Peyer's patch (tissue), 4 donors: ENCODE measurements around the gene WDR59. TPM values are rescaled to one million over a fixed set of nuclear protein-coding genes. Genes with fewer than 3 reads are reported as not detected.

Experiments
- DNase-seq, 3 donors: peaks; one replicate each; pipeline ENCODE4 v3.0.0-alpha.2; 2017 to 2019
- H3K27ac ChIP-seq, 4 donors: fragments of 200-600 bp; sonication (generic); one replicate each; pipeline ENCODE4 v1.5.1; 2016 to 2019
- H3K27me3 ChIP-seq, 2 donors: fragments of 200-600 bp; sonication (generic); one replicate each; pipeline ENCODE4 v1.5.1; 2019
- H3K36me3 ChIP-seq, 3 donors: fragments of 200-600 bp; sonication (generic); one replicate each; pipeline ENCODE4 v1.5.1; 2016 to 2019
- H3K4me1 ChIP-seq, 4 donors: fragments of 200-600 bp; sonication (generic); one replicate each; pipeline ENCODE4 v1.5.1; 2016 to 2019
- H3K4me3 ChIP-seq, 4 donors: fragments of 200-600 bp; sonication (generic); 1 replicate in 3 of 4; 2 replicates in 1 of 4; pipeline ENCODE4 v1.5.1; 2016 to 2019; ENCODE audit warnings: mild to moderate bottlenecking in 1 of 4
- H3K9me3 ChIP-seq, 4 donors: fragments of 200-600 bp; sonication (generic); one replicate each; pipeline ENCODE4 v1.5.1; 2016 to 2019; ENCODE audit warnings: mild to moderate bottlenecking in 1 of 4
- POLR2A ChIP-seq, 2 donors: fragments of 450-650 bp; IDR thresholded peaks; one replicate each; pipeline ENCODE4 v1.5.1; 2017; ENCODE audit warnings: antibody characterized with exemption in 2 of 2, mild to moderate bottlenecking in 2 of 2, moderate library complexity in 2 of 2
- total RNA-seq, 4 donors: library from RNA; depleted of rRNA; stranded (reverse); fragments of >200 nt; gene quantifications; one replicate each; pipeline ENCODE4 v1.1.0, GENCODE V29; 2016
- TF ChIP-seq, protein P1 (sequence below), 6 experiments: fragments of 450-650 bp in 4 of 6; fragments of 200-600 bp in 2 of 6; sonication (generic) in 1 of 6; IDR thresholded peaks; one replicate each; pipeline ENCODE4 v1.5.1; 2017 to 2019; ENCODE audit warnings: antibody characterized with exemption in 6 of 6, mild to moderate bottlenecking in 3 of 6, moderate library complexity in 1 of 6

Gene WDR59
- total RNA-seq, 4 donors from 2014 or later = 32.9 to 127 (median 102) TPM

DNA sequence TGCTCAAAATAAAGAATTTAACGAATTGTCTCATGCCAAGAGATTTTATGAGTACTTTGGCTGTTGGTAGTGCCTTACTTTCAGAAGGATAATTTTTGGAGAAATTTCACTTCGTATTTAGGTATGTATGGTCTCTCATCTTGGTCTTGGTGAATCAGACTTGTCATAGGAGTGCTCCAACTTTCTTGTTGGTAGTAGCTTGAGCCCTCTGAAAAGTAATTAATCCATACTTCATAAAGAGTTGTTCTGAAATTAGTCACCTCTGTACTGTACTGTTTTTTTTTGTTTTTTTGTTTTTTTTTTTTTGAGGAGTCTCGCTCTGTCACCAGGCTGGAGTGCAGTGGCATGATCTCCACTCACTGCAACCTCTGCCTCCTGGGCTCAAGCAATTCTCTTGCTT is 25.5 kb upstream of the WDR59 start:
- peaks cover 0 to 12% (median 0%) of the 10 kb centered on the region in 4 donors for H3K4me1 ChIP-seq
- no peak overlapping the region for H3K27ac ChIP-seq
- TF ChIP-seq, protein P1, sequence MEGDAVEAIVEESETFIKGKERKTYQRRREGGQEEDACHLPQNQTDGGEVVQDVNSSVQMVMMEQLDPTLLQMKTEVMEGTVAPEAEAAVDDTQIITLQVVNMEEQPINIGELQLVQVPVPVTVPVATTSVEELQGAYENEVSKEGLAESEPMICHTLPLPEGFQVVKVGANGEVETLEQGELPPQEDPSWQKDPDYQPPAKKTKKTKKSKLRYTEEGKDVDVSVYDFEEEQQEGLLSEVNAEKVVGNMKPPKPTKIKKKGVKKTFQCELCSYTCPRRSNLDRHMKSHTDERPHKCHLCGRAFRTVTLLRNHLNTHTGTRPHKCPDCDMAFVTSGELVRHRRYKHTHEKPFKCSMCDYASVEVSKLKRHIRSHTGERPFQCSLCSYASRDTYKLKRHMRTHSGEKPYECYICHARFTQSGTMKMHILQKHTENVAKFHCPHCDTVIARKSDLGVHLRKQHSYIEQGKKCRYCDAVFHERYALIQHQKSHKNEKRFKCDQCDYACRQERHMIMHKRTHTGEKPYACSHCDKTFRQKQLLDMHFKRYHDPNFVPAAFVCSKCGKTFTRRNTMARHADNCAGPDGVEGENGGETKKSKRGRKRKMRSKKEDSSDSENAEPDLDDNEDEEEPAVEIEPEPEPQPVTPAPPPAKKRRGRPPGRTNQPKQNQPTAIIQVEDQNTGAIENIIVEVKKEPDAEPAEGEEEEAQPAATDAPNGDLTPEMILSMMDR (IDR thresholded peaks at IDR 0.05) = no peak
- no peak for TF ChIP-seq POLR2A (IDR thresholded peaks at IDR 0.05)
- no peaks in the 10 kb centered on the region for H3K27me3 ChIP-seq
- no peaks in the 10 kb centered on the region for H3K36me3 ChIP-seq
- no peak overlapping the region for H3K4me3 ChIP-seq
- no peaks in the 10 kb centered on the region for H3K9me3 ChIP-seq
- DNase-seq = no peak

DNA sequence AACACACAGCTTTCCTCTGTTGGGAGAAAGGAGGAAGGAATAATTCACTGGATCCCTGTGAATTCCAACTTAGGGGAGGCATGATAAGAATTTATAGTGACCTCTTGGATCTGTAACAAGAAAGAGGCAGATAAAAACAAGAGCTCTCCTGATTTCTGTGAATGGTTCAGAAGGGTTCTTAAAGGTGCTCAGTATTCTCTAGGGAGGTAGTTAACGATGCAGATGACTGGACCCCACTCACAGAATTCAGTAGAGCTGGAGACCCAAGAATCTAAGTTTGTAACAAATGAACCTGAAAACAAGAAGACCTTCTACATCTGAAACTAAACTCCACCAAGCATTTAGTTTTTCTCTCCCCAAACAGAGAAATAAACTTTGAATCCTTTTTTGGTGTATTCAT is 22.5 kb upstream of the WDR59 start:
- H3K27me3 ChIP-seq = no peaks in the 10 kb centered on the region

DNA sequence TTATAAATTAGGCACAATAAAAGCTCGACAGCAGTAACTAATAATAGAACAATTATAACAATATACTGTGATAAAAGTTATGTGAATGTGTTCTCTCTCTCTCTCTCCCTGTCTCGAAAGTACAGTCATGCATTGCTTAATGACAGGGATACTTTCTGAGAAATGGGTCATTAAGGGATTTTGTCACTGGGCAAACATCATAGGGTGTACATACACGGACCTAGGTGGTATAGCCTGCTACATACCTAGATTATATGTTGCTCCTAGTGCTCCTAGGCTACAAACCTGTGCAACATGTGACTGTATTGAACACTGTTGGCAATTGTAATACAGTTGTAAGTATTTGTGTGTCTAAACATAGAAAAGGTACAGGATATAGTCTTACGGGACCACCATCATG is 20.8 kb upstream of the WDR59 start:
- no peak for DNase-seq
- no peaks in the 10 kb centered on the region for H3K9me3 ChIP-seq
- H3K4me3 ChIP-seq = no peak overlapping the region
- no peaks in the 10 kb centered on the region for H3K36me3 ChIP-seq
- H3K4me1 ChIP-seq = peaks cover 0 to 8% (median 0%) of the 10 kb centered on the region in 4 donors
- TF ChIP-seq, protein P1 (IDR thresholded peaks at IDR 0.05) = no peak
- no peak for TF ChIP-seq POLR2A (IDR thresholded peaks at IDR 0.05)
- H3K27me3 ChIP-seq = no peaks in the 10 kb centered on the region
- H3K27ac ChIP-seq = no peak overlapping the region

More for the DNA sequence above, 22.5 kb upstream of the WDR59 start:
- Histone ChIP-seq H3K27ac (no peak overlapping the region), H3K4me3 (no peak overlapping the region), H3K4me1 (peaks cover 0 to 5% (median 0%) of the 10 kb centered on the region in 4 donors), H3K36me3 (no peaks in the 10 kb centered on the region), H3K9me3 (no peaks in the 10 kb centered on the region)
- DNase-seq = no peak
- TF ChIP-seq, protein P1 (IDR thresholded peaks at IDR 0.05) = no peak
- TF ChIP-seq POLR2A (IDR thresholded peaks at IDR 0.05) = no peak

DNA sequence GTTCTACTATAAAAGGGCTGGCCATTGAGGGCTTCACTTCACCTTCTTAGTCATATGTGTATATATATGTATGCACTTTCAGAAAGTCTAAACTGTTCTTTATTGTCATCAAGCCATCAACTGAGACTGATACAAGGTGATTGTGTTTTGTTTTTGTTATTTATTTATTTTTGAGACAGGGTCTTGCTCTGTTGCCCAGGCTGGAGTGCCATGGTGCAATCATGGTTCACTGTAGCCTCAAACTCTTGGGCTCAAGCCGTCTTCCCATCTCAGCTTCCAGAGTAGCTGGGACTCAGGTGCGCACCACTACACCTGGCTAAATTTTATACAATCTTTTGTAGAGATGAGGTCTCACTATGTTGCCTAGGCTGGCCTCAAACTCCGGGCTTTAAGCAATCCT is 19.5 kb upstream of the WDR59 start:
- TF ChIP-seq, protein P1 (IDR thresholded peaks at IDR 0.05) = no peak
- TF ChIP-seq POLR2A (IDR thresholded peaks at IDR 0.05) = no peak
- Histone ChIP-seq H3K9me3 (no peaks in the 10 kb centered on the region), H3K27ac (no peak overlapping the region), H3K4me1 (peaks cover 0 to 20% (median 5%) of the 10 kb centered on the region in 4 donors), H3K4me3 (no peak overlapping the region), H3K27me3 (no peaks in the 10 kb centered on the region), H3K36me3 (no peaks in the 10 kb centered on the region)
- no peak for DNase-seq

DNA sequence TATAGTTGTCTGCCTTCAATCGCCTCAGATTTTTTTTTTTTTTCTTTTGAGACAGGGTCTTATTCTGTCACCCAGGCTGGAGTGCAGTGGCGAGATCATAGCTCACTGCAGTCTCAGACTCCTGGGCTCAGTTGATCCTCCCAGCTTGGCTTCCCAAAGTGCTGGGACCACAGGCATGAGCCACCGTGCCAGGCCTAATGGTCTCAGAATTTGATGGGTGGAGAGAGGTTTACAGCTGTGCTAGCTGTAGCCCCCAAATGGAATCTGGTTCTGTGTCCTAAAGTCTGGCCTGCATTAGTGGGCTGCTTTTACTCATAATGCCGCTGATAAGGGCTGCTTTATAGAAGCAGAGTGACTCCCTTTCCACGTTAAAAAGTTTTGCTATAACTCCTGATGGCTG is 19.0 kb upstream of the WDR59 start:
- no peak for DNase-seq

More for the DNA sequence above, 19.0 kb upstream of the WDR59 start:
- TF ChIP-seq, protein P1 (IDR thresholded peaks at IDR 0.05) = no peak
- no peak for TF ChIP-seq POLR2A (IDR thresholded peaks at IDR 0.05)
- Histone ChIP-seq H3K4me1 (peaks cover 0 to 20% (median 5%) of the 10 kb centered on the region in 4 donors), H3K4me3 (no peak overlapping the region), H3K9me3 (no peaks in the 10 kb centered on the region), H3K27me3 (no peaks in the 10 kb centered on the region), H3K27ac (no peak overlapping the region), H3K36me3 (no peaks in the 10 kb centered on the region)
